ENCODE results near the gene TNFSF13.
A peak's percentile ranks its signal among the peaks of the same experiment; 100 is the strongest.
"Not testable (repeated sequence)": the region's sequence is repeated elsewhere in the genome, so short reads cannot be mapped to it uniquely, and the experiment has no call there.

Gene TNFSF13

DNA sequence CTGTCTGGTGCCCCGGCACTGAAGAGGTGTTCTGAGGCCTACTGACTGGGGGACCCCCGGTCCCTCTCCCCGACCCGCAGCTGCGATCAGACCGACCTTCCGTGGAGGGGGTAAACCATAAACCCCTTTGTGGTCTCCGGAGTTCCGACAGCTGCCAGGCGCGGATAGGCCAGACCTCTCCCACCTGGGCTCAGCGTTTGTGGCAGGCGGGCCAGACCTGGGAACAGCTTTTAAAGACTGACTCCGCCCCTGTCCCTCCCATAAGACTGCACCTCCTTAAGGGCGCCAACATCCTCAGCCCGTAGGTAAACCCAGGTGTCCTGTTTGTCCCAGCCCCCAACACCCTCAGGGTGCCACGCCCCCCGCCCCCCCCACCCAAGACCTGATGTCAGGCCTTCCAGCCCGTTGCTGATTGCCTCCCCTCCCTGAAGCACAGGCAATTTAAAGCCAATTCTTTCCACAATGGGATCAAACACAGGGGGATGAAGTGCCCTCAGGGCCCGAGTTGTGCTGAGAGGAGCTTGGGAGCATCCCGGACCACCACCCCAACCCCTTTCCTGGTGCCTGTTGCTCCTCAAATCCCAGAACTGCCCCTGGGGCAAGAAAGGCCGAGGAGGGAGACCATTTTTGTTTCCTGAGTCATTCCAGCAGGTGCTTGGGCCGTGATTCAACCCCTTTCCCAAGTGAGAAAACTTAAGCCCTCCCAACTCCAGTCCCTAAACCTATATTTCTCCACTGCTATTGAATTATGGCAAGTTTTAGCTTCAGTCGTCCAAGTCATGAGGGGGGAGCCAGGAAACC is 31.5 kb downstream of the TNFSF13 start, which contains the start of gene SOX15:
Gene SOX15 (minus strand): TSS at position 204 of the 801 bp plus-strand sequence. CDS start 418 bp downstream, outside the sequence.
- peak within 1 kb of the TSS; percentile 87 for H3K9ac ChIP-seq (ENCODE audit: low read depth, low read length)
- H3K27me3 ChIP-seq (ENCODE audit: control insufficient read depth, insufficient read depth, low read length), result no peaks in the 10 kb centered on the region
- peaks cover 50% of the 10 kb centered on the region for H3K36me3 ChIP-seq (ENCODE audit: control insufficient read depth, insufficient read depth, low read length)
- H3K9me3 ChIP-seq (ENCODE audit: control insufficient read depth, insufficient read depth, low read length), result no peaks in the 10 kb centered on the region
- peaks cover 8% of the 10 kb centered on the region for H3K4me1 ChIP-seq (ENCODE audit: control insufficient read depth, insufficient read depth, low read length)
- H3K4me3 ChIP-seq (ENCODE audit: low read depth, low read length), result peak within 1 kb of the TSS; percentile 73

DNA sequence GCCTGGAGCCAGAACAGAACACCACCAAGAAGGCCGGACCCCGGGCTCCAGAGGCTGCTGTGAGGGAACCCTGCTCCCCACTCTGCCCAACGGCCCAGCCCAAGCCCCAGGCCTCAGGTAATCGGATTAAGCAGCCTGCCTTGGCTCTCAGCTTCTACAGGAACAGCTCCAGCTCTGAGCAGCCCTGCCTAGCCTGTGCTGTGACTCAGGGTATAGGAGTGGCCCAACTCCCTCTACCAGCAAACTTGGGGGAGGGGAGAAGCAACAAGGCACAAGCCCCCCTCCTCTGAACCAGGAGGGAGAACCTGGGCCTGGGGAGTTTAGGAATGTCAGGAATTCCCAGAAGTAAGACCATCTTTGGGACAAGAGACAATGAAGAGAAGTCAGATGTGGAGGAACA is 32.2 kb downstream of the TNFSF13 start:
- H3K9me3 ChIP-seq (ENCODE audit: control insufficient read depth, insufficient read depth, low read length), result no peaks in the 10 kb centered on the region
- H3K4me3 ChIP-seq (ENCODE audit: low read depth, low read length), result peak overlapping the region; percentile 35
- peaks cover 8% of the 10 kb centered on the region for H3K4me1 ChIP-seq (ENCODE audit: control insufficient read depth, insufficient read depth, low read length)
- H3K36me3 ChIP-seq (ENCODE audit: control insufficient read depth, insufficient read depth, low read length), result peaks cover 55% of the 10 kb centered on the region
- no peaks in the 10 kb centered on the region for H3K27me3 ChIP-seq (ENCODE audit: control insufficient read depth, insufficient read depth, low read length)
- H3K9ac ChIP-seq (ENCODE audit: low read depth, low read length), result peak overlapping the region; percentile 73

DNA sequence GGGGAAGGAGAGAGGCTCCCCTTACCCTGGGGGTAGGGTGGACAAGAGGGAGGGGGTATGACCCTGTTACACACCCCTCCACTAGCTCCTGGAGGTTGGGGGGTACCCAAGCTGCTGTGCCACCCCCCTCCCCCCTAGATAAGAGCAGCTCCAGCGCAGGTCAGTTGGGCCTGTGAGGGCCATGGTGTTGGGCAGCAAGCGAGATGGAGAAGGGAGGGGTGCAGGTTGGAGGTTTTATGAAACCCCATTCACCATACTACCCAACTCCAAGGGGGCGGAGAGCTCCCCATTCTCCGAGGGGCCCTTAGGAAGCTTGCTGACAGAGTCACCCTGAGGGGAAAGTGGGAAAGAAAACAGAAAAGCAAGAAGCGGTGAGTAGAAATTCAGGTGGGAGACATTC is 33.0 kb downstream of the TNFSF13 start:
- Histone ChIP-seq H3K27me3 (ENCODE audit: control insufficient read depth, insufficient read depth, low read length) (no peaks in the 10 kb centered on the region), H3K9me3 (ENCODE audit: control insufficient read depth, insufficient read depth, low read length) (no peaks in the 10 kb centered on the region), H3K9ac (ENCODE audit: low read depth, low read length) (no peak overlapping the region), H3K4me1 (ENCODE audit: control insufficient read depth, insufficient read depth, low read length) (peaks cover 8% of the 10 kb centered on the region), H3K4me3 (ENCODE audit: low read depth, low read length) (no peak overlapping the region), H3K36me3 (ENCODE audit: control insufficient read depth, insufficient read depth, low read length) (peaks cover 57% of the 10 kb centered on the region)

- Histone ChIP-seq H3K4me1 (ENCODE audit: control insufficient read depth, insufficient read depth, low read length) (peaks cover 8% of the 10 kb centered on the region), H3K9ac (ENCODE audit: low read depth, low read length) (no peak overlapping the region), H3K4me3 (ENCODE audit: low read depth, low read length) (no peak overlapping the region), H3K36me3 (ENCODE audit: control insufficient read depth, insufficient read depth, low read length) (peaks cover 47% of the 10 kb centered on the region), H3K9me3 (ENCODE audit: control insufficient read depth, insufficient read depth, low read length) (no peaks in the 10 kb centered on the region), H3K27me3 (ENCODE audit: control insufficient read depth, insufficient read depth, low read length) (no peaks in the 10 kb centered on the region)
Observed at GRCh38 chr17:7592422-7593021, 34.0 kb downstream of the TNFSF13 start.

DNA sequence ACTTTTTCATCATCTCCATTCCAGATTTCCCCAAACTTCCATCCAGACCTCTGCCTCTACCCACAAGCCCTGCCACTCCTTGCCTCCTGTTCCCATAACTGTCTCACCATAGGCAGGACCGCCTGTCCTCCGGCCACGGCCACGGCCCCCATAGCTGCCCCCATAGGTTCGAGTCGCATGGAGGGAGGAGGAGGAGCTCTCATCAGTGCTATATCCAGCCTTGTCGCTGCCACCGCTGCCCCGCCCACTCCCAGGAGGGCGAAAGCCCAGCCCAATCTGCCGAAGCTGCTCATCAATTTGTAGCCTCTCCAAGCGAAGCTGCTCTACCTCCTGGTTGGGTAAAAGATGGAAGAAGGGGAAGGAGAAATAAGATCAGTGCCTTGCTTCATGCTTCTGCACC is 34.7 kb downstream of the TNFSF13 start:
- Histone ChIP-seq H3K4me1 (ENCODE audit: control insufficient read depth, insufficient read depth, low read length) (peaks cover 5% of the 10 kb centered on the region), H3K36me3 (ENCODE audit: control insufficient read depth, insufficient read depth, low read length) (peaks cover 42% of the 10 kb centered on the region), H3K27me3 (ENCODE audit: control insufficient read depth, insufficient read depth, low read length) (no peaks in the 10 kb centered on the region), H3K9me3 (ENCODE audit: control insufficient read depth, insufficient read depth, low read length) (no peaks in the 10 kb centered on the region), H3K9ac (ENCODE audit: low read depth, low read length) (no peak overlapping the region), H3K4me3 (ENCODE audit: low read depth, low read length) (no peak overlapping the region)

- peaks cover 36% of the 10 kb centered on the region for H3K36me3 ChIP-seq (ENCODE audit: control insufficient read depth, insufficient read depth, low read length)
- not testable (repeated sequence) for H3K27me3 ChIP-seq (ENCODE audit: control insufficient read depth, insufficient read depth, low read length); H3K9ac ChIP-seq (ENCODE audit: low read depth, low read length); H3K4me3 ChIP-seq (ENCODE audit: low read depth, low read length); H3K9me3 ChIP-seq (ENCODE audit: control insufficient read depth, insufficient read depth, low read length); H3K4me1 ChIP-seq (ENCODE audit: control insufficient read depth, insufficient read depth, low read length)
Observed at GRCh38 chr17:7597561-7597960, 39.0 kb downstream of the TNFSF13 start.

- H3K36me3 ChIP-seq (ENCODE audit: control insufficient read depth, insufficient read depth, low read length), result peaks cover 26% of the 10 kb centered on the region
- H3K27me3 ChIP-seq (ENCODE audit: control insufficient read depth, insufficient read depth, low read length), result no peaks in the 10 kb centered on the region
- H3K9me3 ChIP-seq (ENCODE audit: control insufficient read depth, insufficient read depth, low read length), result no peaks in the 10 kb centered on the region
- H3K4me1 ChIP-seq (ENCODE audit: control insufficient read depth, insufficient read depth, low read length), result no peaks in the 10 kb centered on the region
- no peak overlapping the region for H3K9ac ChIP-seq (ENCODE audit: low read depth, low read length)
- H3K4me3 ChIP-seq (ENCODE audit: low read depth, low read length), result no peak overlapping the region
Observed at GRCh38 chr17:7606280-7606679, 47.7 kb downstream of the TNFSF13 start.

GRCh38 chr17:7610641-7611040 is 52.1 kb downstream of the TNFSF13 start:
- no peak overlapping the region for H3K4me3 ChIP-seq (ENCODE audit: low read depth, low read length)
- no peak overlapping the region for H3K9ac ChIP-seq (ENCODE audit: low read depth, low read length)
- no peaks in the 10 kb centered on the region for H3K9me3 ChIP-seq (ENCODE audit: control insufficient read depth, insufficient read depth, low read length)
- peaks cover 4% of the 10 kb centered on the region for H3K4me1 ChIP-seq (ENCODE audit: control insufficient read depth, insufficient read depth, low read length)
- H3K36me3 ChIP-seq (ENCODE audit: control insufficient read depth, insufficient read depth, low read length), result peaks cover 7% of the 10 kb centered on the region
- H3K27me3 ChIP-seq (ENCODE audit: control insufficient read depth, insufficient read depth, low read length), result no peaks in the 10 kb centered on the region
